Measurements from ENCODE around the gene MMP2. TPM values are rescaled to one million over a fixed set of nuclear protein-coding genes. Genes with fewer than 3 reads are reported as not detected.
A peak's percentile ranks its signal among the peaks of the same experiment; 100 is the strongest.

Gene MMP2
- total and polyA plus RNA-seq, 12 donors = 16.6 to 248 (median 89.9) TPM

DNA sequence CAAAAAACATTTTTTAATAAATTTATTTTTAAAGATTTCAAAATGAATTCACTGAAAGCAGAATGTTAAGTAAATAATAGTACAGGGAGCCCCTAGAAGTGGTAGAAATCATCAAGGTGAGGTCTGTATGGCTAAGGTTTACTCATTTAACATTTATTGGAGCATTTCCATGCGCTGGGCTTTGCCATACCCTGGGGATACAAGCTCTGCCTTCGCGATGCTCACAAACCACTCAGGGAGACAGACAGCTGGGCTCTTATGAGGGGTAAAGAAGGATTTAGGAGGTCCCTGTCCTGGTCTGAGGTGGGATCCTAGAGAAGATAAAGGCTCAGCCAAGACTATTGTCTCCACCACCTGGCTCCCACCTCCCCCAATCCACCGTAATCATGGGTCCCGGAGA is 18.6 kb downstream of the MMP2 start:
- Histone ChIP-seq H3K27me3 (no peaks in the 10 kb centered on the region), H3K27ac (no peak overlapping the region), H3K4me3 (no peak overlapping the region), H3K4me1 (replicated peaks in 1 of 2) (peaks cover 9 to 32% of the 10 kb centered on the region in 2 donors), H3K9me3 (replicated peaks in 1 of 3) (no peaks in the 10 kb centered on the region), H3K36me3 (replicated peaks in 1 of 2) (no peaks in the 10 kb centered on the region)
- no peak for TF ChIP-seq POLR2A (IDR thresholded peaks at IDR 0.05)
- TF ChIP-seq, protein P1, sequence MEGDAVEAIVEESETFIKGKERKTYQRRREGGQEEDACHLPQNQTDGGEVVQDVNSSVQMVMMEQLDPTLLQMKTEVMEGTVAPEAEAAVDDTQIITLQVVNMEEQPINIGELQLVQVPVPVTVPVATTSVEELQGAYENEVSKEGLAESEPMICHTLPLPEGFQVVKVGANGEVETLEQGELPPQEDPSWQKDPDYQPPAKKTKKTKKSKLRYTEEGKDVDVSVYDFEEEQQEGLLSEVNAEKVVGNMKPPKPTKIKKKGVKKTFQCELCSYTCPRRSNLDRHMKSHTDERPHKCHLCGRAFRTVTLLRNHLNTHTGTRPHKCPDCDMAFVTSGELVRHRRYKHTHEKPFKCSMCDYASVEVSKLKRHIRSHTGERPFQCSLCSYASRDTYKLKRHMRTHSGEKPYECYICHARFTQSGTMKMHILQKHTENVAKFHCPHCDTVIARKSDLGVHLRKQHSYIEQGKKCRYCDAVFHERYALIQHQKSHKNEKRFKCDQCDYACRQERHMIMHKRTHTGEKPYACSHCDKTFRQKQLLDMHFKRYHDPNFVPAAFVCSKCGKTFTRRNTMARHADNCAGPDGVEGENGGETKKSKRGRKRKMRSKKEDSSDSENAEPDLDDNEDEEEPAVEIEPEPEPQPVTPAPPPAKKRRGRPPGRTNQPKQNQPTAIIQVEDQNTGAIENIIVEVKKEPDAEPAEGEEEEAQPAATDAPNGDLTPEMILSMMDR (IDR thresholded peaks at IDR 0.05) = no peak
- peak in 1 of 7 donors; percentile 6 for DNase-seq
- intact Hi-C loops (cut with DNase I) = no loop called here
- WGBS, 4 donors = 93 to 97% (median 95%) methylated on average over 5 of the region's 5 CpGs

DNA sequence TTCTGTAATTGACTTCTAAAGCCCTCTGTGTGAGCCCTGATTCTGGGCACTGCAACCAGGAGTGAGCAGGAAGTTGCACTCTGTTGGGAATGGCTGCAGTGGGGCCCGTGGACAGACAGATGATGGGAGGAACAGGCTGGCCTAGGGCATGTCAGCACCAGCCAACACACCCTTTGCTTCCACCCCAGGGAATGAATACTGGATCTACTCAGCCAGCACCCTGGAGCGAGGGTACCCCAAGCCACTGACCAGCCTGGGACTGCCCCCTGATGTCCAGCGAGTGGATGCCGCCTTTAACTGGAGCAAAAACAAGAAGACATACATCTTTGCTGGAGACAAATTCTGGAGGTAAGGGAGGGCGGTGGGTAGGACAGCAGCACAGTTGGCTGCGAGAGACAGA is 19.1 kb downstream of the MMP2 start:
- Histone ChIP-seq H3K36me3 (replicated peaks in 1 of 2) (no peaks in the 10 kb centered on the region), H3K4me3 (no peak overlapping the region), H3K4me1 (replicated peaks in 1 of 2) (peaks cover 10 to 36% of the 10 kb centered on the region in 2 donors), H3K27me3 (no peaks in the 10 kb centered on the region), H3K9me3 (replicated peaks in 1 of 3) (no peaks in the 10 kb centered on the region), H3K27ac (no peak overlapping the region)
- intact Hi-C loops (cut with DNase I) = no loop called here
- TF ChIP-seq POLR2A (IDR thresholded peaks at IDR 0.05) = no peak
- TF ChIP-seq, protein P1 (IDR thresholded peaks at IDR 0.05) = no peak
- DNase-seq = peak in 1 of 7 donors; percentile 15
- 83 to 92% (median 87%) methylated on average over 3 to 6 of the region's 6 CpGs for WGBS, 4 donors

DNA sequence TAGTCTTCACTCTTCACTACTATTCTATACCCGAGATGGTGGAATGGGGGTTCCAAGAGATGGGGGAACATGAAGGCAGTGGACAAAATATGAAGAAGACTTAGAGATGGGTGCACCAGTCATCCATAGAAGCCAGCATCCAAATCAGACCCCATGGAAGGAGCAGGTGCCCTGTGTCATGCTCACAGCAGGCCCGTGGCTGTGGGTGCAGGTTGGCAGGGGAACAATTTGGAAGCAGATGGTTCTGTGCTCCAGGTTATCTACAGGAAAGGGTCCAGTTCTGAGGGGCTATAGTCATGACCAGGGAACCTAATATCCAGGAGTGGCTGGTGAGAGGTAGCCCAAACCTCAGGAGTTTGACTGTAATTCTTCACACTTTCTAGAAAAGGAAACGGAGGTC is 20.3 kb downstream of the MMP2 start:
- TF ChIP-seq POLR2A (IDR thresholded peaks at IDR 0.05) = no peak
- TF ChIP-seq, protein P1 (IDR thresholded peaks at IDR 0.05) = no peak
- Histone ChIP-seq H3K4me3 (no peak overlapping the region), H3K9me3 (replicated peaks in 1 of 3) (no peaks in the 10 kb centered on the region), H3K36me3 (replicated peaks in 1 of 2) (no peaks in the 10 kb centered on the region), H3K4me1 (replicated peaks in 1 of 2) (peaks cover 10 to 43% of the 10 kb centered on the region in 2 donors), H3K27ac (peak overlapping the region in 1 of 5 donors; percentile 47), H3K27me3 (no peaks in the 10 kb centered on the region)
- WGBS, 4 donors = 69 to 85% (median 79%) methylated on average over 3 of the region's 3 CpGs
- intact Hi-C loops (cut with DNase I) = no loop called here
- DNase-seq = peak in 2 of 7 donors; percentile 9 to 10

DNA sequence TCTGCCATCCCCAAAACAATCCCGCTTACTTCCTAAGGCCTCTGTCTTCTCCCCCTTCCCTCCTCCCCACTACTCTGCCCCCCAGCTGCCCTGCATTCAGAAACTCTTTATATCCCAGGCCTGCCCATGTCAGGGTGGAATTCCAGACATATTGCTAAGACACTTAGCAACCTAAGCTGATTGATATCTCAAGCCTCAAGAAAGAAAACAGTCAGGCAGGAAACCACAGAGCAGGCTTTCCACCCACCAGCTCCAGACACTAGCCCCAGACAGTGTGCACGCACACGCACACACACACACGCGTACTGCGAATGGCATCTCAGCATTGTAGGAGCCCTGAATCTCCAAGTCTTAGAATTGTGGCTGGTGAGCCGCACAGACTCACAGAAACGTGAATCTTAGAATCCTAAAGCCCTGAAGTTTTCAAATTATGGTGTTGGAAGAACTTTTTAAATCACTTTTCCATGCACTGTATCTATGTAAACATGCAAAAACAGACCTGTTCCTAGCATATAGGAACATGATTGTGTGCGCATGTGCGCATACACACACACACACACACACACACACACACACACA is 21.0 kb downstream of the MMP2 start:
- Histone ChIP-seq H3K4me1 (replicated peaks in 1 of 2) (peaks cover 10 to 38% of the 10 kb centered on the region in 2 donors), H3K27me3 (no peaks in the 10 kb centered on the region), H3K9me3 (replicated peaks in 1 of 3) (no peaks in the 10 kb centered on the region), H3K4me3 (no peak overlapping the region), H3K27ac (peak overlapping the region in 2 of 5 donors; percentile 47 to 52), H3K36me3 (replicated peaks in 1 of 2) (no peaks in the 10 kb centered on the region)
- WGBS, 4 donors = 66 to 84% (median 68%) methylated on average over 10 of the region's 10 CpGs
- intact Hi-C loops (cut with DNase I) = no loop called here
- peak in 3 of 7 donors; percentile 9 to 19 (median 12) for DNase-seq
- TF ChIP-seq, protein P1 (IDR thresholded peaks at IDR 0.05) = no peak
- TF ChIP-seq POLR2A (IDR thresholded peaks at IDR 0.05) = no peak
